SHP77 treated with DMSO at 0.1 percent for 48 hours (cell line): Measurements from ENCODE around the gene SORCS1.
"Not testable (repeated sequence)": the region's sequence is repeated elsewhere in the genome, so short reads cannot be mapped to it uniquely, and the experiment has no call there.

Experiments used
- DNase-seq: peaks from one replicate; lab custom pipeline; 2025; lab: John Stamatoyannopoulos, UW

Gene SORCS1

GRCh38 chr10:106947643-106948042, 216.9 kb downstream of the SORCS1 start:
- DNase-seq: no peak

GRCh38 chr10:106942035-106942662, 222.4 kb downstream of the SORCS1 start:
- DNase-seq: no peak

- DNase-seq: no peak
Observed at GRCh38 chr10:106941297-106942034, 223.0 kb downstream of the SORCS1 start.

- no peak for DNase-seq
Observed at GRCh38 chr10:106938513-106938912, 226.0 kb downstream of the SORCS1 start.

- no peak for DNase-seq
Observed at GRCh38 chr10:106935978-106936451, 228.5 kb downstream of the SORCS1 start.

GRCh38 chr10:106931853-106932249, 232.7 kb downstream of the SORCS1 start:
- DNase-seq: no peak

- DNase-seq: no peak
Observed at GRCh38 chr10:106931159-106931852, 233.2 kb downstream of the SORCS1 start.

GRCh38 chr10:106930751-106931150, 233.8 kb downstream of the SORCS1 start:
- DNase-seq: no peak

- no peak for DNase-seq
Observed at GRCh38 chr10:106929291-106929895, 235.1 kb downstream of the SORCS1 start.

- DNase-seq: not testable (repeated sequence)
Observed at GRCh38 chr10:106928151-106928550, 236.4 kb downstream of the SORCS1 start.

GRCh38 chr10:106925191-106925590, 239.3 kb downstream of the SORCS1 start:
- no peak for DNase-seq

GRCh38 chr10:106920538-106920937, 244.0 kb downstream of the SORCS1 start:
- DNase-seq: no peak

GRCh38 chr10:106919871-106920282, 244.6 kb downstream of the SORCS1 start:
- DNase-seq: no peak

GRCh38 chr10:106917452-106918055, 247.0 kb downstream of the SORCS1 start:
- DNase-seq: no peak

GRCh38 chr10:106914016-106914415, 250.5 kb downstream of the SORCS1 start:
- DNase-seq: no peak

- DNase-seq: no peak
Observed at GRCh38 chr10:106913348-106913747, 251.2 kb downstream of the SORCS1 start.

- DNase-seq: no peak
Observed at GRCh38 chr10:106911096-106911495, 253.4 kb downstream of the SORCS1 start.

- no peak for DNase-seq
Observed at GRCh38 chr10:106910666-106911065, 253.8 kb downstream of the SORCS1 start.

- DNase-seq: no peak
Observed at GRCh38 chr10:106908225-106908624, 256.3 kb downstream of the SORCS1 start.

- no peak for DNase-seq
Observed at GRCh38 chr10:106904209-106904608, 260.3 kb downstream of the SORCS1 start.

GRCh38 chr10:106903180-106903579, 261.3 kb downstream of the SORCS1 start:
- DNase-seq: no peak

- no peak for DNase-seq
Observed at GRCh38 chr10:106900016-106900652, 264.4 kb downstream of the SORCS1 start.
